GM21717 (cell line): ENCODE measurements around the gene SEMA5A.

Experiments
- ATAC-seq: cut with Tn5 transposase; IDR thresholded peaks from one replicate; pipeline ENCODE4 v1.9.1; 2021; ENCODE audit warnings: mild to moderate bottlenecking, moderate library complexity; ENCODE audit not compliant: unreplicated experiment

Gene SEMA5A, protein sequence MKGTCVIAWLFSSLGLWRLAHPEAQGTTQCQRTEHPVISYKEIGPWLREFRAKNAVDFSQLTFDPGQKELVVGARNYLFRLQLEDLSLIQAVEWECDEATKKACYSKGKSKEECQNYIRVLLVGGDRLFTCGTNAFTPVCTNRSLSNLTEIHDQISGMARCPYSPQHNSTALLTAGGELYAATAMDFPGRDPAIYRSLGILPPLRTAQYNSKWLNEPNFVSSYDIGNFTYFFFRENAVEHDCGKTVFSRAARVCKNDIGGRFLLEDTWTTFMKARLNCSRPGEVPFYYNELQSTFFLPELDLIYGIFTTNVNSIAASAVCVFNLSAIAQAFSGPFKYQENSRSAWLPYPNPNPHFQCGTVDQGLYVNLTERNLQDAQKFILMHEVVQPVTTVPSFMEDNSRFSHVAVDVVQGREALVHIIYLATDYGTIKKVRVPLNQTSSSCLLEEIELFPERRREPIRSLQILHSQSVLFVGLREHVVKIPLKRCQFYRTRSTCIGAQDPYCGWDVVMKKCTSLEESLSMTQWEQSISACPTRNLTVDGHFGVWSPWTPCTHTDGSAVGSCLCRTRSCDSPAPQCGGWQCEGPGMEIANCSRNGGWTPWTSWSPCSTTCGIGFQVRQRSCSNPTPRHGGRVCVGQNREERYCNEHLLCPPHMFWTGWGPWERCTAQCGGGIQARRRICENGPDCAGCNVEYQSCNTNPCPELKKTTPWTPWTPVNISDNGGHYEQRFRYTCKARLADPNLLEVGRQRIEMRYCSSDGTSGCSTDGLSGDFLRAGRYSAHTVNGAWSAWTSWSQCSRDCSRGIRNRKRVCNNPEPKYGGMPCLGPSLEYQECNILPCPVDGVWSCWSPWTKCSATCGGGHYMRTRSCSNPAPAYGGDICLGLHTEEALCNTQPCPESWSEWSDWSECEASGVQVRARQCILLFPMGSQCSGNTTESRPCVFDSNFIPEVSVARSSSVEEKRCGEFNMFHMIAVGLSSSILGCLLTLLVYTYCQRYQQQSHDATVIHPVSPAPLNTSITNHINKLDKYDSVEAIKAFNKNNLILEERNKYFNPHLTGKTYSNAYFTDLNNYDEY

GRCh38 chr5:9545992-9546851 lies at the start of gene SEMA5A:
SEMA5A (minus strand) TSS chr5:9546075; CDS start chr5:9379946, 166,129 bp downstream.
- ATAC-seq, result no peak

GRCh38 chr5:9594913-9595312 lies 49.0 kb upstream of the SEMA5A start:
- ATAC-seq, result no peak

GRCh38 chr5:9589049-9589835 lies 43.4 kb upstream of the SEMA5A start:
- ATAC-seq, result no peak

- no peak for ATAC-seq
Observed at GRCh38 chr5:9588254-9588653, 42.4 kb upstream of the SEMA5A start.

GRCh38 chr5:9587135-9587534 lies 41.3 kb upstream of the SEMA5A start:
- ATAC-seq, result no peak

GRCh38 chr5:9582406-9582805 lies 36.5 kb upstream of the SEMA5A start:
- no peak for ATAC-seq

GRCh38 chr5:9573796-9574195 lies 27.9 kb upstream of the SEMA5A start:
- no peak for ATAC-seq

DNA sequence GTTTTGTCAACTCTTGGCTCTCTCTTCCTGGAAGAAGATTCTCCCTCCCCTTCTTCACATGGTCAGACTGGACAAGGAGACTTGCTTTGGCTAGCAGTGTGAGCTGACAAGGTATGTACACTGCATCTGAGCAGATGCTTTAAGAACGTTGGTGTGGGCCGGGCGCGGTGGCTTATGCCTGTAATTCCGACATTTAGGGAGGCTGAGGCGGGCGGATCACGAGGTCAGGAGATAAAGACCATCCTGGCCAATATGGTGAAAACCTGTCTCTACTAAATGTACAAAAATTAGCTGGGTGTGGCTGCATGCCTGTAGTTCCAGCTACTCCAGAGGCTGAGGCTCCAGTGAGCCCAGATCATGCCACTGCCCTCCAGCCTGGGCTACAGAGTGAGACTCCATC lies 26.4 kb upstream of the SEMA5A start:
- ATAC-seq, result no peak

- no peak for ATAC-seq
Observed at GRCh38 chr5:9570876-9571275, 25.0 kb upstream of the SEMA5A start.

DNA sequence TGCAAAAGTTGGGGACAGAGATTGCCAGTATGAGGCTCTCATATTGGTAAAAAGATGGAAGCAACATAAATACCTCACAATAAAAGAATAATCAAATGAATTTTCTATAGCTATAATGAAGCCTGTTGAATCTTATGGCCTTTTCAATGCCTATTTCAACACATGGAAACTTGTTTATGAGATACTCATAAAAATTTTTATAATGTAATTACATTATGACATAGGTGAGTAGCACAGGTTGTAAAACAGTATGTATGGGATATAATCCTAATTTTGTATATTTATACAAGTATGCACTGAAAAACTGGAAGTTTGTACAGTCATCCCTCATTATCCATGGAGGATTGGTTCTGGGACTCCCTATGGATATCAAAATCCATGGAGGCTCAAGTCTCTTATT lies 21.2 kb upstream of the SEMA5A start:
- no peak for ATAC-seq

DNA sequence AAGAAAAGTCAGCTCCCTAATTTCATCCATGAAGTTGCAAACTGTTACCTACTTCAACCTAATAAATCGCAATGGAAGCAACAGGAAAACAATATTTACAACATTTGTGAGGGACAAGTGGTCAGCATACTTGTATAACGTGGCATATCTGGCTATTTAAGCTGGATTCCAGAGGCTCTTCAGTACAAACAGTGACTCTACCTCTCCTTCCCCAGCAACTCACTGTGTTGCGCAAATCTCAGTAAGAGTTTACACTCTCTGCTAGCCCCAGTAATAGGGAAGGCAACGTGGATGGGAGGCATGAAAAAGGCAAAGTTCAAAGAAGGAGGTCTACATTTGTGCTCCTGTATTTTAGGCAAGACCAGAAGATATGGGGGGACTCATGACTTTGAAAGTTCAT lies 18.9 kb upstream of the SEMA5A start:
- no peak for ATAC-seq

DNA sequence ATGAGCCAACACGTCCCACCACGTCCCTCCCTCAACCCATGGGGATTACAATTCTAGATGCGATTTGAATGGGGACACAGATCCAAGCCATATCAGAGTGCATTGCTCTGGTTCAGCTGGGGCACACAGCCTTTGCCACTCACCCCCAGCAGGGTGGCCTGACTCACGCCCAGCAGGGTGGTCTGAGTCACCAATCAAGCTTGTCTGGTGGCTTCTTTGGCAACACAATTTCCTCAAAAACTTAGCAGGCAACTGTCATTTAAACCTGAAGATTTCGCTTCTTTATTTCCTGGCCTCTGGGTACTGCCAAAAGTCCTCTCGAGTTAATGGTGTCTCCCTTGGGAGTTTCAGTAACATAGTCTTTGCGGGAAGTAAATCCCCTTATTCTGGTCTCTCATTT lies 16.3 kb upstream of the SEMA5A start:
- ATAC-seq, result no peak

DNA sequence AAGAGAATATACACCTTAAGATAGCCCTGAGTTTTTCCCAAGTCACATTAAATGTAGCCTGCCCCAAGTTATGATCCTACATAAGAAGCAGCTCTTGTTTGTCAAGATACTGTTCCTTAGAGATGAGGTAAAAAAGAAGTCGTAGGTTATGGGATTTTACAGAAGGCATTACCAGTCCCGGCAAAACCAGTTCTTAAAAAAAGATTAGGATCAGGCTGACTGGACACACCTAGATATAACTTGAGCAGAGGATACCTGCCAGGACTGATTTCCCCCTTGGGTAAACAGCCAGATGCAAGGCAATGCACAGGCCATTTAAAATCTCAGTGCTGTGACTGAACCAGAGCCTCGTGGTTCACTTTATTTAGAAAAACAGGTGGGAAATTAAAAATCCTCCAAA lies 14.1 kb upstream of the SEMA5A start:
- ATAC-seq, result no peak

DNA sequence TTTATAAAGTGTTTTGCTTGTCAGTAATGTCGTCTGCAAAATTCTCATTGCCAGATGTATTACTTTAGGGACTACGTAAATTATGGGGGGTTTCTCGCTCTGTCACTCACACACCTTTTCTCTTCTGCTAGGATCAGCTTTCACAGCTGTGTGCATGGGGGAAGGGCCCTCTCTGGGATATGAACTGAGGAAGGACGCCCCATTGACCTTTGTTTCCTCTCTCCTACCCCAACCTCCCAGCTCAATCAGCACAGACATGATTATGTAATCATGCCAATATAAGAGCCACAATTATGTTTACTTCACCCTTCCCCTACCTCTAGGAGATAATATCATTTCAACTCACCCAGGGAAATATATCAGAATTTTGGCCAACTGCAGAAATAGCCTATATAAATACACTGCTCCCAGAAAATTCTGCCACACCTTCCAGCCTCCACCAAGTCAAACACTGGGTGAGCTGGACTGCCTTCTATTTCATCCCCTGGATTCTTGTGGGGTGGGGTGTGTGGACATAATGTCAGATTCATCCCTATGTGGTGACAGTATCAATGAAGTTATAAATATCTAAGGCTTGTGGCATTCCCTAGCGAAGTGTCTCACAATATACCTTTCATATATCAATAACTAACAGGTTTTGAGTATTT lies 12.6 kb upstream of the SEMA5A start:
- ATAC-seq, result no peak

- ATAC-seq, result no peak
Observed at GRCh38 chr5:9557696-9558095, 11.8 kb upstream of the SEMA5A start.

GRCh38 chr5:9555961-9556360 lies 10.1 kb upstream of the SEMA5A start:
- no peak for ATAC-seq

DNA sequence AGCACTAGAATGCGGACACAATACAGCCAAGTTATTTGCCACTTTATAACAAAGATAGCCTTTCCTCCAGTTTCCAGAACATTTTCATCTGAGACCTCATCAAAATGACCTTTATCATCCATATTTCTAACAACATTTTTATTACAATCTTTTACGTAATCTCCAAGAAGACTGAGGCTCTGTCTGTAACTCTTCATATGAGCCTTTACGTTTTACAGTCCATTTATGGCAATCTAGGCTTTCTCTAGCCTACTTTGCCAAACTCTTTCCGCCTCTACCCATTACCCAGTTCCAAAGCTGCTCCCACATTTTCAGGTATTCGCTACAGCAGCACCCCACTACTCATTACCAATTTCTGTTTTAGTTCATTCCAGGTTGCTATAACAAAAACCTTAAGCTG lies 8.2 kb upstream of the SEMA5A start:
- no peak for ATAC-seq

- no peak for ATAC-seq
Observed at GRCh38 chr5:9553561-9553960, 7.7 kb upstream of the SEMA5A start.
